ENCODE data around the gene WDFY3. TPM values are rescaled to one million over a fixed set of nuclear protein-coding genes. Genes with fewer than 3 reads are reported as not detected.

The WDFY3 gene
- total and polyA plus RNA-seq, 2 of the 13 experiments (the other 11 are each of a cell fraction or from before 2014, with no cell fraction given): 16.7 to 24.5 TPM

- no peak overlapping the region for H3K4me3 ChIP-seq (replicated peaks in 1 of 3; ENCODE audit: insufficient read depth in 1 of 3, low read depth in 2 of 3, low read length in 3 of 3)
- in situ Hi-C loops (cut with HindIII; ENCODE audit: extremely low pct_ligation_motif_present, low pct_unique_long_range_greater_than_20kb) (no loop called here), intact Hi-C loops (cut with micrococcal nuclease; ENCODE audit: unreplicated experiment) (no loop called here)
- H3K27me3 ChIP-seq (ENCODE audit: control insufficient read depth in 1 of 2, insufficient read depth in 2 of 2, low read length in 2 of 2): no peaks in the 10 kb centered on the region
- peaks cover under 1 to 18% of the 10 kb centered on the region in 2 experiments; a peak in 4 of 5 replicates for H3K36me3 ChIP-seq (replicated peaks in 1 of 2; ENCODE audit: control insufficient read depth in 1 of 2, insufficient read depth in 2 of 2, low read length in 2 of 2)
- TF ChIP-seq CEBPG (CRISPR knock-in tag; IDR thresholded peaks at IDR 0.05) (no peak), MED8 (CRISPR knock-in tag; IDR thresholded peaks at IDR 0.05; ENCODE audit: insufficient replicate concordance) (no peak), YEATS4 (CRISPR knock-in tag; IDR thresholded peaks at IDR 0.05; ENCODE audit: borderline replicate concordance) (no peak), SP5 (CRISPR knock-in tag; IDR thresholded peaks at IDR 0.05; ENCODE audit: borderline replicate concordance, low read depth) (no peak), RNF219 (CRISPR knock-in tag; IDR thresholded peaks at IDR 0.05) (no peak), AKNA (CRISPR knock-in tag; IDR thresholded peaks at IDR 0.05; ENCODE audit: borderline replicate concordance) (no peak), NFIB (CRISPR knock-in tag; IDR thresholded peaks at IDR 0.05; ENCODE audit: borderline replicate concordance) (no peak), CC2D1A (CRISPR knock-in tag; IDR thresholded peaks at IDR 0.05) (no peak), RARG (CRISPR knock-in tag; IDR thresholded peaks at IDR 0.05; ENCODE audit: low read depth) (no peak)
- no peak overlapping the region for H3K4me2 ChIP-seq (ENCODE audit: low read depth, low read length)
- ChIA-PET CTCF (ENCODE audit: low intra/inter-chr PET ratio, low total read pairs) (no interaction called here), POLR2A (no interaction called here)
- no peak overlapping the region for H3K9ac ChIP-seq (ENCODE audit: insufficient read depth, low read depth, low read length)
- no peak overlapping the region for H3K27ac ChIP-seq (ENCODE audit: extremely low read length, insufficient read depth, low read length)
- FAIRE-seq (no peak), DNase-seq (ENCODE audit: low spot score) (no peak), ATAC-seq (no peak)
- no peaks in the 10 kb centered on the region for H3K9me3 ChIP-seq (ENCODE audit: low read length)
- no TSS peak for BruUV-seq (replicated peaks)
- WGBS (ENCODE audit: low lambda C conversion rate): 92% methylated on average over 3 of the region's 3 CpGs
- H3K79me2 ChIP-seq (ENCODE audit: insufficient read depth, low read length): no peaks in the 10 kb centered on the region
- H4K20me1 ChIP-seq (ENCODE audit: insufficient read depth, low read length): no peaks in the 10 kb centered on the region
- no peak overlapping the region for H2AFZ ChIP-seq (ENCODE audit: low read length)
- H3K4me1 ChIP-seq (ENCODE audit: insufficient read depth, low read length): no peaks in the 10 kb centered on the region
Measured at GRCh38 chr4:84796394-84796793, 170.1 kb downstream of the WDFY3 start.
